DOHH2 (cell line): ENCODE data around the gene ALDH1A1.

Experiments used
- CTCF ChIP-seq: fragments of 200-600 bp; sonication (generic); IDR thresholded peaks from one replicate; pipeline ENCODE4 v1.5.1; 2014; ENCODE audit warnings: antibody characterized with exemption, mild to moderate bottlenecking, low read depth, low read length; ENCODE audit not compliant: poor library complexity, severe bottlenecking
- EZH2phosphoT487 ChIP-seq: fragments of 200-600 bp; sonication (generic); IDR thresholded peaks from 2 replicates; pipeline ENCODE4 v1.6.1; 2017; ENCODE audit warnings: borderline replicate concordance, mild to moderate bottlenecking, antibody characterized with exemption, low read length, moderate library complexity, mixed read lengths

GRCh38 chr9:72972636-72973035 lies 19.8 kb upstream of the ALDH1A1 start:
- TF ChIP-seq CTCF (no peak), EZH2phosphoT487 (no peak)
